ENCODE measurements around the gene UBR1. TPM values are rescaled to one million over a fixed set of nuclear protein-coding genes. Genes with fewer than 3 reads are reported as not detected.
"Not testable (repeated sequence)": the region's sequence is repeated elsewhere in the genome, so short reads cannot be mapped to it uniquely, and the experiment has no call there.

UBR1 gene
- total and polyA plus RNA-seq, 12 donors: 3.8 to 46.2 (median 26.7) TPM

DNA sequence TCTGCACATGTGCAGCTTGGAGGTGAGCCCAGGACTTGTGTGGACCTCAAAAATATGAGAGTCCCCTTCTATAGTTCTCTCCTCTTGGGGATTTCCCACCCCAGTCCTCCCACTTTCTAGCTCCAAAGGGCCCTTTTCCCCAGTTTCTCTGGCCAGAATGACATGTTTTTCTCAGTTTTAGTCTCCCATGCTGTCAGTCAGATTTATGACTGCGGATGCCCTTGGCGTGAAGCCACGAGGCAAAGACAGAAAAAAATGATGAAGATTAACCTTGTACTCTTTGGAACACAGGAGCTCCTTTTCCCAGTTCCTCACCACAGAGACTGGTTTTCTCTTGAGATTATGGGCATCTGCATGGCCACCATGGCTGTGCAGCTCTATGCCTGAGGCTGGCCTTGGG is 113.2 kb downstream of the UBR1 start:
- H3K4me1 ChIP-seq: peaks cover 0 to 6% (median 0%) of the 10 kb centered on the region in 9 donors
- no peaks in the 10 kb centered on the region for H3K27me3 ChIP-seq
- 79 to 89% methylated on average over 3 of the region's 3 CpGs for WGBS, 2 donors
- no peak overlapping the region for H3K4me3 ChIP-seq
- DNase-seq (no peak), ATAC-seq (no peak)
- H3K36me3 ChIP-seq: peaks cover 0 to 97% (median 28%) of the 10 kb centered on the region in 9 donors
- H3K27ac ChIP-seq: no peak overlapping the region
- TF ChIP-seq, protein P1, sequence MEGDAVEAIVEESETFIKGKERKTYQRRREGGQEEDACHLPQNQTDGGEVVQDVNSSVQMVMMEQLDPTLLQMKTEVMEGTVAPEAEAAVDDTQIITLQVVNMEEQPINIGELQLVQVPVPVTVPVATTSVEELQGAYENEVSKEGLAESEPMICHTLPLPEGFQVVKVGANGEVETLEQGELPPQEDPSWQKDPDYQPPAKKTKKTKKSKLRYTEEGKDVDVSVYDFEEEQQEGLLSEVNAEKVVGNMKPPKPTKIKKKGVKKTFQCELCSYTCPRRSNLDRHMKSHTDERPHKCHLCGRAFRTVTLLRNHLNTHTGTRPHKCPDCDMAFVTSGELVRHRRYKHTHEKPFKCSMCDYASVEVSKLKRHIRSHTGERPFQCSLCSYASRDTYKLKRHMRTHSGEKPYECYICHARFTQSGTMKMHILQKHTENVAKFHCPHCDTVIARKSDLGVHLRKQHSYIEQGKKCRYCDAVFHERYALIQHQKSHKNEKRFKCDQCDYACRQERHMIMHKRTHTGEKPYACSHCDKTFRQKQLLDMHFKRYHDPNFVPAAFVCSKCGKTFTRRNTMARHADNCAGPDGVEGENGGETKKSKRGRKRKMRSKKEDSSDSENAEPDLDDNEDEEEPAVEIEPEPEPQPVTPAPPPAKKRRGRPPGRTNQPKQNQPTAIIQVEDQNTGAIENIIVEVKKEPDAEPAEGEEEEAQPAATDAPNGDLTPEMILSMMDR (IDR thresholded peaks at IDR 0.05): no peak
- H3K9me3 ChIP-seq: no peaks in the 10 kb centered on the region
- intact Hi-C loops (cut with DNase I): no loop called here

GRCh38 chr15:42986693-42987342 is 119.0 kb downstream of the UBR1 start:
- TF ChIP-seq, protein P1 (IDR thresholded peaks at IDR 0.05): no peak
- DNase-seq: no peak
- Histone ChIP-seq H3K27me3 (no peaks in the 10 kb centered on the region), H3K27ac (no peak overlapping the region), H3K4me3 (no peak overlapping the region), H3K9me3 (no peaks in the 10 kb centered on the region), H3K4me1 (no peaks in the 10 kb centered on the region), H3K36me3 (peaks cover 0 to 100% (median 44%) of the 10 kb centered on the region in 9 donors)
- ATAC-seq: peak in 5 of 8 donors; percentile 12 to 64 (median 24)
- 93 to 95% methylated on average over 20 of the region's 20 CpGs for WGBS, 2 donors
- intact Hi-C loops (cut with DNase I): no loop called here

DNA sequence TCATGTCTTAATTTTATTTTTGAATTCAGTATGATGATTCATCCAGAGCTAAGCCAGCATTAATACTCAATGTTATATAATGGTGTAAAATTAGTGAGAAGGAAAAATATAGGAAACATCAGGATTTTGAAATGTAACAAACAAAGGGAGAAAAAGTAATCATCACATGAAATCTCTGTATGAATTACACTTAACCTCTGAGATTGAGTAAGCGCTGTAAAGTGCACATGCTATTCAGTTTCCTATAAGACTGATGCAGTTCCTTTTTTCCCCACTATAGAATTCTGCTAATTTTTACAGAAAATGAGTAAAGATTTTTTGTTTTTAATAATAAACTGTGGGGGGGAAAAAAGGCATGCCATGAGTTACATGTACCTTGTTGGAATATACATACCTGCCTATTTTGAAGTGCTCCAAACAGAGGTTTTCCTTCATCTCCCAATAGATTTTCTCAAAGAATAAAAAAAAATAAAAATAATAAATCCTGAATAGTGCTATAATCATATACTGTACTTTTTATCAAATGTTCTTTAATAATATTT is 121.3 kb downstream of the UBR1 start:
- no peak for ATAC-seq
- Histone ChIP-seq H3K27me3 (no peaks in the 10 kb centered on the region), H3K9me3 (no peaks in the 10 kb centered on the region), H3K4me1 (no peaks in the 10 kb centered on the region), H3K4me3 (no peak overlapping the region), H3K36me3 (peaks cover 0 to 100% (median 46%) of the 10 kb centered on the region in 9 donors), H3K27ac (no peak overlapping the region)
- TF ChIP-seq, protein P1 (IDR thresholded peaks at IDR 0.05): peak in 1 of 9 donors; percentile 26
- WGBS, 2 donors: 95 to 97% methylated on average over 1 of the region's 1 CpG
- DNase-seq: no peak
- intact Hi-C loops (cut with DNase I): no loop called here

GRCh38 chr15:42979113-42979512 is 126.7 kb downstream of the UBR1 start:
- peaks cover 0 to 100% (median 58%) of the 10 kb centered on the region in 9 donors for H3K36me3 ChIP-seq
- H3K27ac ChIP-seq; DNase-seq; H3K9me3 ChIP-seq; H3K4me3 ChIP-seq; intact Hi-C loops (cut with DNase I); H3K27me3 ChIP-seq; ATAC-seq; H3K4me1 ChIP-seq: not testable (repeated sequence)
- WGBS, 2 donors: 97% methylated on average over 6 of the region's 6 CpGs
